ENCODE results near the gene ARHGAP20. TPM values are rescaled to one million over a fixed set of nuclear protein-coding genes. Genes with fewer than 3 reads are reported as not detected.

ARHGAP20 gene
- 1.8 and 4.5 TPM in 2 replicates for total RNA-seq

GRCh38 chr11:110711776-110712658, at the start of gene ARHGAP20:
TSS of gene ARHGAP20 (minus strand) at chr11:110712437. CDS start at chr11:110712231, 206 bp downstream.

